ENCODE results near the gene OPCML. TPM values are rescaled to one million over a fixed set of nuclear protein-coding genes. Genes with fewer than 3 reads are reported as not detected.

Gene OPCML
- total RNA-seq, 1 experiment from 2014 or later = not detected

DNA sequence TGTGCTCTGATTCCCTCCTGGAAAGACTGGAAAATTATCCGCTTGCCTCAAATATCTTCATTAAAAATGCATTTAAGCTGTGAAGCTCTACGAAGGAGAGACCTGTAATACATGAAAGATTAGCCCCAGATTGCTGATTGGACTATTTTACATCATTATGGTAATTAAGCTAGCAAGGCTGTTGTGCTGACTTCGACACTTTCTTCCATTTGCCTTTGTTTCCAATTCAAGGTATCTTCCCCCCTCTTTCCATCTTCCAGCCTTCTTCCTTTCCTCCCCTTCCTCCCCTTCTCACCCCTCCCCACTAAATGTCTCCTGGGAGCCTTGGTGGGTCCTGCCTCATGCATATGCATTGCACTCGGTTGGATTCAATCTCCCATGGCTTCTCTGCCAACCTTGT lies 710.8 kb downstream of the OPCML start:
- no peak for TF ChIP-seq SIN3A (IDR thresholded peaks at IDR 0.05; ENCODE audit: borderline replicate concordance, insufficient read depth, low read depth, low read length)
- no peak for TF ChIP-seq TCF7L2 (IDR thresholded peaks at IDR 0.05; ENCODE audit: low read depth, low read length)
- TF ChIP-seq, protein P1, sequence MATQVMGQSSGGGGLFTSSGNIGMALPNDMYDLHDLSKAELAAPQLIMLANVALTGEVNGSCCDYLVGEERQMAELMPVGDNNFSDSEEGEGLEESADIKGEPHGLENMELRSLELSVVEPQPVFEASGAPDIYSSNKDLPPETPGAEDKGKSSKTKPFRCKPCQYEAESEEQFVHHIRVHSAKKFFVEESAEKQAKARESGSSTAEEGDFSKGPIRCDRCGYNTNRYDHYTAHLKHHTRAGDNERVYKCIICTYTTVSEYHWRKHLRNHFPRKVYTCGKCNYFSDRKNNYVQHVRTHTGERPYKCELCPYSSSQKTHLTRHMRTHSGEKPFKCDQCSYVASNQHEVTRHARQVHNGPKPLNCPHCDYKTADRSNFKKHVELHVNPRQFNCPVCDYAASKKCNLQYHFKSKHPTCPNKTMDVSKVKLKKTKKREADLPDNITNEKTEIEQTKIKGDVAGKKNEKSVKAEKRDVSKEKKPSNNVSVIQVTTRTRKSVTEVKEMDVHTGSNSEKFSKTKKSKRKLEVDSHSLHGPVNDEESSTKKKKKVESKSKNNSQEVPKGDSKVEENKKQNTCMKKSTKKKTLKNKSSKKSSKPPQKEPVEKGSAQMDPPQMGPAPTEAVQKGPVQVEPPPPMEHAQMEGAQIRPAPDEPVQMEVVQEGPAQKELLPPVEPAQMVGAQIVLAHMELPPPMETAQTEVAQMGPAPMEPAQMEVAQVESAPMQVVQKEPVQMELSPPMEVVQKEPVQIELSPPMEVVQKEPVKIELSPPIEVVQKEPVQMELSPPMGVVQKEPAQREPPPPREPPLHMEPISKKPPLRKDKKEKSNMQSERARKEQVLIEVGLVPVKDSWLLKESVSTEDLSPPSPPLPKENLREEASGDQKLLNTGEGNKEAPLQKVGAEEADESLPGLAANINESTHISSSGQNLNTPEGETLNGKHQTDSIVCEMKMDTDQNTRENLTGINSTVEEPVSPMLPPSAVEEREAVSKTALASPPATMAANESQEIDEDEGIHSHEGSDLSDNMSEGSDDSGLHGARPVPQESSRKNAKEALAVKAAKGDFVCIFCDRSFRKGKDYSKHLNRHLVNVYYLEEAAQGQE (IDR thresholded peaks at IDR 0.05; ENCODE audit: insufficient read depth in 1 of 2, low read depth in 2 of 2, low read length in 1 of 2) = no peak
- TF ChIP-seq POLR2AphosphoS5 (IDR thresholded peaks at IDR 0.05; ENCODE audit: low read depth, low read length) = no peak
- TF ChIP-seq, protein P2, sequence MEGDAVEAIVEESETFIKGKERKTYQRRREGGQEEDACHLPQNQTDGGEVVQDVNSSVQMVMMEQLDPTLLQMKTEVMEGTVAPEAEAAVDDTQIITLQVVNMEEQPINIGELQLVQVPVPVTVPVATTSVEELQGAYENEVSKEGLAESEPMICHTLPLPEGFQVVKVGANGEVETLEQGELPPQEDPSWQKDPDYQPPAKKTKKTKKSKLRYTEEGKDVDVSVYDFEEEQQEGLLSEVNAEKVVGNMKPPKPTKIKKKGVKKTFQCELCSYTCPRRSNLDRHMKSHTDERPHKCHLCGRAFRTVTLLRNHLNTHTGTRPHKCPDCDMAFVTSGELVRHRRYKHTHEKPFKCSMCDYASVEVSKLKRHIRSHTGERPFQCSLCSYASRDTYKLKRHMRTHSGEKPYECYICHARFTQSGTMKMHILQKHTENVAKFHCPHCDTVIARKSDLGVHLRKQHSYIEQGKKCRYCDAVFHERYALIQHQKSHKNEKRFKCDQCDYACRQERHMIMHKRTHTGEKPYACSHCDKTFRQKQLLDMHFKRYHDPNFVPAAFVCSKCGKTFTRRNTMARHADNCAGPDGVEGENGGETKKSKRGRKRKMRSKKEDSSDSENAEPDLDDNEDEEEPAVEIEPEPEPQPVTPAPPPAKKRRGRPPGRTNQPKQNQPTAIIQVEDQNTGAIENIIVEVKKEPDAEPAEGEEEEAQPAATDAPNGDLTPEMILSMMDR (IDR thresholded peaks at IDR 0.05) = no peak
- no TSS peak for BruUV-seq (replicated peaks)
- Histone ChIP-seq H3K9me3 (ENCODE audit: control insufficient read depth, insufficient read depth, low read depth, low read length) (no peaks in the 10 kb centered on the region), H3K4me1 (ENCODE audit: control insufficient read depth, insufficient read depth, low read length) (no peaks in the 10 kb centered on the region), H3K36me3 (ENCODE audit: control insufficient read depth, insufficient read depth, low read length) (no peaks in the 10 kb centered on the region), H3K27me3 (ENCODE audit: control insufficient read depth, insufficient read depth, low read length) (no peaks in the 10 kb centered on the region), H3K27ac (ENCODE audit: low read length) (no peak overlapping the region), H3K4me3 (ENCODE audit: low read depth in 2 of 2, low read length in 2 of 2) (no peak overlapping the region)
- intact Hi-C loops (cut with micrococcal nuclease; ENCODE audit: unreplicated experiment) (no loop called here), in situ Hi-C loops (cut with HindIII; ENCODE audit: low pct_unique_long_range_greater_than_20kb, low sequenced_read_pairs) (no loop called here)
- DNase-seq (ENCODE audit: low read depth, low spot score) = no peak
- ATAC-seq = no peak
- POLR2A ChIA-PET = no interaction called here
- CTCF ChIA-PET = no interaction called here

DNA sequence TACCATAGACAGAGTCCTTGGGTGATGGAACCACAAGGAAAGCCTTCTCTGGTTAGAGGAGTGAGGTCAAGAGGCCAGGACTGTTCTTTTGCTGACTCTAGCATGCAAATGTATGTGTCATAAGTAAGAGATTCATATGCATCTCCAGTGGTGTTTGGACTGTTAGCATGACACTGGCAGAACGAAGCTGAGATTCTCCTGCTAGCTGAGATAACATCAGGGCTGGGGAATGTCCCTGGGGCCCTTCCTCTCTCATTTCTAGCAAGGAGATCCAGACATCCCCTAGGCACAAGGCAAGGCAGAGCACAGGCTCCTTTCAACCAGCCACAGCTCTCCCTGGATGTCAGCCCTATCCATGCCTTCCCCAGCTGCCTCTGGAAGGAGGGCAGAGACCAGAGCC lies 711.3 kb downstream of the OPCML start:
- DNase-seq (ENCODE audit: low read depth, low spot score) = no peak
- no peak overlapping the region for H3K4me3 ChIP-seq (ENCODE audit: low read depth in 2 of 2, low read length in 2 of 2)
- no TSS peak for BruUV-seq (replicated peaks)
- no peaks in the 10 kb centered on the region for H3K9me3 ChIP-seq (ENCODE audit: control insufficient read depth, insufficient read depth, low read depth, low read length)
- no peaks in the 10 kb centered on the region for H3K4me1 ChIP-seq (ENCODE audit: control insufficient read depth, insufficient read depth, low read length)
- no peaks in the 10 kb centered on the region for H3K36me3 ChIP-seq (ENCODE audit: control insufficient read depth, insufficient read depth, low read length)
- H3K27ac ChIP-seq (ENCODE audit: low read length) = no peak overlapping the region
- POLR2A ChIA-PET = no interaction called here
- TF ChIP-seq, protein P1 (IDR thresholded peaks at IDR 0.05; ENCODE audit: insufficient read depth in 1 of 2, low read depth in 2 of 2, low read length in 1 of 2) = no peak
- TF ChIP-seq POLR2AphosphoS5 (IDR thresholded peaks at IDR 0.05; ENCODE audit: low read depth, low read length) (no peak), SIN3A (IDR thresholded peaks at IDR 0.05; ENCODE audit: borderline replicate concordance, insufficient read depth, low read depth, low read length) (no peak), TCF7L2 (IDR thresholded peaks at IDR 0.05; ENCODE audit: low read depth, low read length) (no peak)
- TF ChIP-seq, protein P2 (IDR thresholded peaks at IDR 0.05) = no peak
- CTCF ChIA-PET = no interaction called here
- ATAC-seq = no peak
- intact Hi-C loops (cut with micrococcal nuclease; ENCODE audit: unreplicated experiment) (no loop called here), in situ Hi-C loops (cut with HindIII; ENCODE audit: low pct_unique_long_range_greater_than_20kb, low sequenced_read_pairs) (no loop called here)
- no peaks in the 10 kb centered on the region for H3K27me3 ChIP-seq (ENCODE audit: control insufficient read depth, insufficient read depth, low read length)
